Lung (tissue), 12 donors: ENCODE measurements around the gene TANC1. TPM values are rescaled to one million over a fixed set of nuclear protein-coding genes. Genes with fewer than 3 reads are reported as not detected.

Experiments used
- ATAC-seq: fragments of 200-7000 bp; cut with Tn5 transposase; one replicate; pipeline ENCODE4 v1.9.1; 2020; ENCODE audit warnings: moderate number of reproducible peaks; ENCODE audit not compliant: insufficient read depth, low FRiP score
- DNase-seq, 3 donors: peaks; one replicate each; pipeline ENCODE4 v3.0.0-alpha.2; 2013 to 2017
- H3K27ac ChIP-seq, 2 donors: one replicate each; pipeline ENCODE4 v1.5.1; 2013; ENCODE audit warnings: mild to moderate bottlenecking in 2 of 2, moderate library complexity in 2 of 2, control low read depth in 1 of 2, inconsistent platforms in 1 of 2, low read depth in 1 of 2, low read length in 1 of 2
- H3K27me3 ChIP-seq, 3 donors: one replicate each; pipeline ENCODE4 v1.5.1; 2013; ENCODE audit warnings: low read length in 2 of 3; ENCODE audit not compliant: control insufficient read depth in 3 of 3, insufficient read depth in 3 of 3
- H3K36me3 ChIP-seq, 4 donors: one replicate each; pipeline ENCODE4 v1.5.1; 2013; ENCODE audit warnings: low read length in 4 of 4, mild to moderate bottlenecking in 1 of 4, moderate library complexity in 1 of 4; ENCODE audit not compliant: control insufficient read depth in 4 of 4, insufficient read depth in 4 of 4
- H3K4me1 ChIP-seq, 5 donors: one replicate each; pipeline ENCODE4 v1.5.1; 2013; ENCODE audit warnings: low read length in 5 of 5, mild to moderate bottlenecking in 2 of 5, moderate library complexity in 1 of 5; ENCODE audit not compliant: control insufficient read depth in 5 of 5, insufficient read depth in 5 of 5
- H3K4me3 ChIP-seq: one replicate; pipeline ENCODE4 v1.5.1; 2013; ENCODE audit warnings: mild to moderate bottlenecking, control low read depth, moderate library complexity
- H3K9ac ChIP-seq, 2 donors: one replicate each; pipeline ENCODE4 v1.5.1; 2013; ENCODE audit warnings: low read length in 2 of 2, control low read depth in 1 of 2; ENCODE audit not compliant: insufficient read depth in 1 of 2
- H3K9me3 ChIP-seq, 4 donors: one replicate each; pipeline ENCODE4 v1.5.1; 2013; ENCODE audit warnings: low read length in 3 of 4, mild to moderate bottlenecking in 1 of 4, moderate library complexity in 1 of 4; ENCODE audit not compliant: control insufficient read depth in 4 of 4, insufficient read depth in 3 of 4
- WGBS, 2 donors: extraction: QIAGEN DNeasy Blood & Tissue Kit; methylation state at CpG; one replicate each; pipeline ENCODE4 v1.1.7; 2013; 5-methylcytosine and 5-hydroxymethylcytosine counted together
- polyA plus RNA-seq, 2 donors: library from polyadenylated mRNA; stranded (reverse); fragments of 200-250 nt; gene quantifications; one replicate each; pipeline ENCODE4 v1.2.1, GENCODE V29; 2013
- total RNA-seq, 2 donors: library from RNA; depleted of rRNA in 1 of 2; stranded (reverse); fragments of >200 nt in 1 of 2; gene quantifications; one replicate each; pipeline ENCODE4 v1.2.1, GENCODE V29; 2014 to 2021
- TF ChIP-seq, protein P1 (sequence below): IDR thresholded peaks from 2 replicates; pipeline ENCODE4 v1.5.1; 2012; ENCODE audit warnings: mild to moderate bottlenecking; ENCODE audit errors: control extremely low read depth, extremely low read depth
- donor health status: control.
- donor health status: control.
- donor health status: Bipolar disorder and iron deficiency.
- donor health status: healthy.
- donor health status: DM: yes; HTN: yes; CAD: no.

The TANC1 gene
- total and polyA plus RNA-seq, 4 donors: 14.3 to 99.5 (median 37.3) TPM

GRCh38 chr2:159060518-159060917, 92.1 kb downstream of the TANC1 start:
- no peak for ATAC-seq
- Histone ChIP-seq H3K9ac (no peak overlapping the region), H3K27ac (no peak overlapping the region), H3K36me3 (peaks cover 0 to 3% (median 0%) of the 10 kb centered on the region in 4 donors), H3K4me3 (no peak overlapping the region), H3K4me1 (peaks cover 5 to 38% (median 19%) of the 10 kb centered on the region in 5 donors), H3K9me3 (no peaks in the 10 kb centered on the region), H3K27me3 (no peaks in the 10 kb centered on the region)
- TF ChIP-seq, protein P1, sequence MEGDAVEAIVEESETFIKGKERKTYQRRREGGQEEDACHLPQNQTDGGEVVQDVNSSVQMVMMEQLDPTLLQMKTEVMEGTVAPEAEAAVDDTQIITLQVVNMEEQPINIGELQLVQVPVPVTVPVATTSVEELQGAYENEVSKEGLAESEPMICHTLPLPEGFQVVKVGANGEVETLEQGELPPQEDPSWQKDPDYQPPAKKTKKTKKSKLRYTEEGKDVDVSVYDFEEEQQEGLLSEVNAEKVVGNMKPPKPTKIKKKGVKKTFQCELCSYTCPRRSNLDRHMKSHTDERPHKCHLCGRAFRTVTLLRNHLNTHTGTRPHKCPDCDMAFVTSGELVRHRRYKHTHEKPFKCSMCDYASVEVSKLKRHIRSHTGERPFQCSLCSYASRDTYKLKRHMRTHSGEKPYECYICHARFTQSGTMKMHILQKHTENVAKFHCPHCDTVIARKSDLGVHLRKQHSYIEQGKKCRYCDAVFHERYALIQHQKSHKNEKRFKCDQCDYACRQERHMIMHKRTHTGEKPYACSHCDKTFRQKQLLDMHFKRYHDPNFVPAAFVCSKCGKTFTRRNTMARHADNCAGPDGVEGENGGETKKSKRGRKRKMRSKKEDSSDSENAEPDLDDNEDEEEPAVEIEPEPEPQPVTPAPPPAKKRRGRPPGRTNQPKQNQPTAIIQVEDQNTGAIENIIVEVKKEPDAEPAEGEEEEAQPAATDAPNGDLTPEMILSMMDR: no peak
- WGBS, 2 donors: 40 to 66% methylated on average over 3 of the region's 3 CpGs
- no peak for DNase-seq

- 95 to 98% methylated on average over 4 of the region's 4 CpGs for WGBS, 2 donors
- Histone ChIP-seq H3K9me3 (no peaks in the 10 kb centered on the region), H3K27me3 (no peaks in the 10 kb centered on the region), H3K27ac (no peak overlapping the region), H3K4me3 (no peak overlapping the region), H3K36me3 (peaks cover 0 to 4% (median 2%) of the 10 kb centered on the region in 4 donors), H3K4me1 (peaks cover 4 to 36% (median 18%) of the 10 kb centered on the region in 5 donors), H3K9ac (no peak overlapping the region)
- DNase-seq (no peak), ATAC-seq (no peak)
- TF ChIP-seq, protein P1: no peak
Observed at GRCh38 chr2:159063677-159064076, 95.2 kb downstream of the TANC1 start.

- H3K4me1 ChIP-seq: peaks cover 4 to 36% (median 18%) of the 10 kb centered on the region in 5 donors
- no peak for ATAC-seq
- H3K9me3 ChIP-seq: no peaks in the 10 kb centered on the region
- peak overlapping the region; percentile 26 to 56 for H3K27ac ChIP-seq
- no peaks in the 10 kb centered on the region for H3K27me3 ChIP-seq
- TF ChIP-seq, protein P1: no peak
- peaks cover 0 to 4% (median 2%) of the 10 kb centered on the region in 4 donors for H3K36me3 ChIP-seq
- 65% methylated on average over 5 of the region's 5 CpGs for WGBS, 2 donors
- H3K4me3 ChIP-seq: no peak overlapping the region
- no peak overlapping the region for H3K9ac ChIP-seq
- peak in 2 of 3 donors; percentile 48 to 69 for DNase-seq
Observed at GRCh38 chr2:159064446-159065301, 96.2 kb downstream of the TANC1 start.
